Upper lobe of left lung (tissue), 6 donors: Measurements from ENCODE around the gene ZBTB16. TPM values are rescaled to one million over a fixed set of nuclear protein-coding genes. Genes with fewer than 3 reads are reported as not detected.

Source experiments
- ATAC-seq, 2 donors: fragments of 200-7000 bp; cut with Tn5 transposase; one replicate each; pipeline ENCODE4 v1.9.1; 2022; ENCODE audit warnings: mild to moderate bottlenecking in 2 of 2, moderate library complexity in 2 of 2; ENCODE audit not compliant: low FRiP score in 2 of 2
- DNase-seq, 2 donors: peaks; one replicate each; pipeline ENCODE4 v3.0.0-alpha.2; 2019 to 2020
- H3K27ac ChIP-seq, 4 donors: fragments of 200-600 bp; sonication (generic); one replicate each; pipeline ENCODE4 v1.5.1; 2016 to 2019
- H3K27me3 ChIP-seq, 4 donors: fragments of 200-600 bp; sonication (generic); one replicate each; pipeline ENCODE4 v1.5.1; 2017 to 2019
- H3K36me3 ChIP-seq, 4 donors: fragments of 200-600 bp; sonication (generic); one replicate each; pipeline ENCODE4 v1.5.1; 2016 to 2019
- H3K4me1 ChIP-seq, 4 donors: fragments of 200-600 bp; sonication (generic); one replicate each; pipeline ENCODE4 v1.5.1; 2018 to 2019
- H3K4me3 ChIP-seq, 4 donors: fragments of 200-600 bp; sonication (generic); one replicate each; pipeline ENCODE4 v1.5.1; 2017 to 2019; ENCODE audit warnings: mild to moderate bottlenecking in 2 of 4, moderate library complexity in 1 of 4
- H3K9me3 ChIP-seq, 4 donors: fragments of 200-600 bp; sonication (generic); one replicate each; pipeline ENCODE4 v1.5.1; 2018 to 2019
- CTCF ChIP-seq, 6 experiments: fragments of 450-650 bp in 4 of 6; fragments of 200-600 bp in 2 of 6; sonication (generic) in 2 of 6; IDR thresholded peaks; one replicate each; pipeline ENCODE4 v1.5.1; 2016 to 2019; ENCODE audit warnings: antibody characterized with exemption in 6 of 6
- EP300 ChIP-seq, 4 donors: sonication (generic); formaldehyde crosslinking; IDR thresholded peaks; one replicate each; pipeline ENCODE4 v1.5.1; 2017; ENCODE audit warnings: antibody characterized with exemption in 4 of 4, control low read depth in 2 of 4
- POLR2A ChIP-seq, 4 donors: fragments of 450-650 bp; IDR thresholded peaks; one replicate each; pipeline ENCODE4 v1.5.1; 2016 to 2017; ENCODE audit warnings: antibody characterized with exemption in 4 of 4, mild to moderate bottlenecking in 2 of 4
- POLR2AphosphoS5 ChIP-seq, 2 donors: sonication (generic); formaldehyde crosslinking; IDR thresholded peaks; one replicate each; pipeline ENCODE4 v1.5.1; 2017; ENCODE audit warnings: antibody characterized with exemption in 2 of 2
- WGBS, 2 donors: methylation state at CpG; one replicate each; pipeline ENCODE4 v1.1.5; 2017 to 2018; 5-methylcytosine and 5-hydroxymethylcytosine counted together
- total RNA-seq, 6 donors: library from RNA; depleted of rRNA in 4 of 6; stranded (reverse); fragments of >200 nt in 4 of 6; gene quantifications; one replicate each; pipeline versions ENCODE4 v1.1.0 to v1.2.1, GENCODE V29; 2016 to 2021
- donor health status: DM: no; HTN: no; CAD: no; lungs with moderate emphysema.
- donor health status: DM: no; HTN: yes; CAD: no; lungs with severe emphysema.

ZBTB16 gene
- total RNA-seq, 6 donors from 2014 or later = 110 to 584 (median 179) TPM

- Histone ChIP-seq H3K9me3 (no peaks in the 10 kb centered on the region), H3K4me1 (peaks cover 92 to 100% (median 98%) of the 10 kb centered on the region in 4 donors), H3K36me3 (peaks cover 9 to 46% (median 17%) of the 10 kb centered on the region in 4 donors), H3K27me3 (no peaks in the 10 kb centered on the region), H3K4me3 (no peak overlapping the region), H3K27ac (peak overlapping the region; percentile 95 to 99 (median 96))
- DNase-seq (peak in 1 of 2 donors; percentile 81), ATAC-seq (peak; percentile 86 to 87)
- TF ChIP-seq CTCF (IDR thresholded peaks at IDR 0.05) = peak in 1 of 6 experiments; percentile 4
- peak; percentile 90 to 98 for TF ChIP-seq POLR2AphosphoS5 (IDR thresholded peaks at IDR 0.05)
- TF ChIP-seq POLR2A (IDR thresholded peaks at IDR 0.05) = peak in 1 of 4 donors; percentile 60
- TF ChIP-seq EP300 (IDR thresholded peaks at IDR 0.05) = peak; percentile 69 to 100 (median 100)
- 41 to 55% methylated on average over 4 to 5 of the region's 5 CpGs for WGBS, 2 donors
Measured at GRCh38 chr11:114154271-114155047, 94.9 kb downstream of the ZBTB16 start.

GRCh38 chr11:114155116-114155515, 95.6 kb downstream of the ZBTB16 start:
- WGBS, 2 donors = 89 to 95% methylated on average over 9 to 15 of the region's 15 CpGs
- Histone ChIP-seq H3K36me3 (peaks cover 9 to 47% (median 17%) of the 10 kb centered on the region in 4 donors), H3K27ac (peak overlapping the region; percentile 95 to 99 (median 96)), H3K27me3 (no peaks in the 10 kb centered on the region), H3K4me1 (peaks cover 92 to 98% (median 97%) of the 10 kb centered on the region in 4 donors), H3K4me3 (no peak overlapping the region), H3K9me3 (no peaks in the 10 kb centered on the region)
- ATAC-seq (no peak), DNase-seq (peak in 1 of 2 donors; percentile 78)
- no peak for TF ChIP-seq CTCF (IDR thresholded peaks at IDR 0.05)
- TF ChIP-seq EP300 (IDR thresholded peaks at IDR 0.05) = no peak
- TF ChIP-seq POLR2AphosphoS5 (IDR thresholded peaks at IDR 0.05) = no peak
- no peak for TF ChIP-seq POLR2A (IDR thresholded peaks at IDR 0.05)

- H3K4me3 ChIP-seq = no peak overlapping the region
- ATAC-seq (no peak), DNase-seq (no peak)
- TF ChIP-seq EP300 (IDR thresholded peaks at IDR 0.05) (no peak), POLR2A (IDR thresholded peaks at IDR 0.05) (no peak), CTCF (IDR thresholded peaks at IDR 0.05) (no peak)
- no peaks in the 10 kb centered on the region for H3K27me3 ChIP-seq
- peaks cover 93 to 98% (median 97%) of the 10 kb centered on the region in 4 donors for H3K4me1 ChIP-seq
- H3K36me3 ChIP-seq = peaks cover 9 to 47% (median 17%) of the 10 kb centered on the region in 4 donors
- peak overlapping the region; percentile 95 to 99 (median 96) for H3K27ac ChIP-seq
- H3K9me3 ChIP-seq = no peaks in the 10 kb centered on the region
- 92 to 96% methylated on average over 9 to 13 of the region's 13 CpGs for WGBS, 2 donors
Measured at GRCh38 chr11:114156131-114156581, 96.6 kb downstream of the ZBTB16 start.

- peaks cover 9 to 49% (median 17%) of the 10 kb centered on the region in 4 donors for H3K36me3 ChIP-seq
- no peak for DNase-seq
- H3K4me1 ChIP-seq = peaks cover 96 to 98% (median 97%) of the 10 kb centered on the region in 4 donors
- WGBS, 2 donors = 86 to 92% methylated on average over 6 of the region's 6 CpGs
- H3K27ac ChIP-seq = peak overlapping the region; percentile 95 to 99 (median 96)
- no peak for TF ChIP-seq POLR2A (IDR thresholded peaks at IDR 0.05)
- no peak for TF ChIP-seq EP300 (IDR thresholded peaks at IDR 0.05)
- no peak for TF ChIP-seq CTCF (IDR thresholded peaks at IDR 0.05)
- TF ChIP-seq POLR2AphosphoS5 (IDR thresholded peaks at IDR 0.05) = no peak
- ATAC-seq = no peak
- no peaks in the 10 kb centered on the region for H3K9me3 ChIP-seq
- no peak overlapping the region for H3K4me3 ChIP-seq
- H3K27me3 ChIP-seq = no peaks in the 10 kb centered on the region
Measured at GRCh38 chr11:114156782-114157181, 97.3 kb downstream of the ZBTB16 start.
